ENCODE results near the gene TMEM100. TPM values are rescaled to one million over a fixed set of nuclear protein-coding genes. Genes with fewer than 3 reads are reported as not detected.

Gene TMEM100
- total RNA-seq, 1 donor from 2014 or later = 443 TPM

- Histone ChIP-seq H3K4me3 (no peak overlapping the region), H3K9me3 (no peaks in the 10 kb centered on the region), H3K36me3 (no peaks in the 10 kb centered on the region), H3K27ac (no peak overlapping the region), H3K27me3 (ENCODE audit: low read depth) (no peaks in the 10 kb centered on the region), H3K4me1 (peaks cover 21% of the 10 kb centered on the region)
- intact Hi-C loops (cut with DNase I) = no loop called here
- DNase-seq (no peak), ATAC-seq (no peak)
- TF ChIP-seq, protein P1, sequence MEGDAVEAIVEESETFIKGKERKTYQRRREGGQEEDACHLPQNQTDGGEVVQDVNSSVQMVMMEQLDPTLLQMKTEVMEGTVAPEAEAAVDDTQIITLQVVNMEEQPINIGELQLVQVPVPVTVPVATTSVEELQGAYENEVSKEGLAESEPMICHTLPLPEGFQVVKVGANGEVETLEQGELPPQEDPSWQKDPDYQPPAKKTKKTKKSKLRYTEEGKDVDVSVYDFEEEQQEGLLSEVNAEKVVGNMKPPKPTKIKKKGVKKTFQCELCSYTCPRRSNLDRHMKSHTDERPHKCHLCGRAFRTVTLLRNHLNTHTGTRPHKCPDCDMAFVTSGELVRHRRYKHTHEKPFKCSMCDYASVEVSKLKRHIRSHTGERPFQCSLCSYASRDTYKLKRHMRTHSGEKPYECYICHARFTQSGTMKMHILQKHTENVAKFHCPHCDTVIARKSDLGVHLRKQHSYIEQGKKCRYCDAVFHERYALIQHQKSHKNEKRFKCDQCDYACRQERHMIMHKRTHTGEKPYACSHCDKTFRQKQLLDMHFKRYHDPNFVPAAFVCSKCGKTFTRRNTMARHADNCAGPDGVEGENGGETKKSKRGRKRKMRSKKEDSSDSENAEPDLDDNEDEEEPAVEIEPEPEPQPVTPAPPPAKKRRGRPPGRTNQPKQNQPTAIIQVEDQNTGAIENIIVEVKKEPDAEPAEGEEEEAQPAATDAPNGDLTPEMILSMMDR (IDR thresholded peaks at IDR 0.05) = peak; percentile 65
These were observed 13.2 kb upstream of the TMEM100 start for GRCh38 chr17:55735731-55736405.

GRCh38 chr17:55734128-55734781 is 11.6 kb upstream of the TMEM100 start:
- H3K4me3 ChIP-seq = no peak overlapping the region
- no peak overlapping the region for H3K27ac ChIP-seq
- intact Hi-C loops (cut with DNase I) = no loop called here
- ATAC-seq (no peak), DNase-seq (no peak)
- H3K9me3 ChIP-seq = no peaks in the 10 kb centered on the region
- TF ChIP-seq, protein P1 (IDR thresholded peaks at IDR 0.05) = no peak
- peaks cover 21% of the 10 kb centered on the region for H3K4me1 ChIP-seq
- no peaks in the 10 kb centered on the region for H3K27me3 ChIP-seq (ENCODE audit: low read depth)
- H3K36me3 ChIP-seq = no peaks in the 10 kb centered on the region

DNA sequence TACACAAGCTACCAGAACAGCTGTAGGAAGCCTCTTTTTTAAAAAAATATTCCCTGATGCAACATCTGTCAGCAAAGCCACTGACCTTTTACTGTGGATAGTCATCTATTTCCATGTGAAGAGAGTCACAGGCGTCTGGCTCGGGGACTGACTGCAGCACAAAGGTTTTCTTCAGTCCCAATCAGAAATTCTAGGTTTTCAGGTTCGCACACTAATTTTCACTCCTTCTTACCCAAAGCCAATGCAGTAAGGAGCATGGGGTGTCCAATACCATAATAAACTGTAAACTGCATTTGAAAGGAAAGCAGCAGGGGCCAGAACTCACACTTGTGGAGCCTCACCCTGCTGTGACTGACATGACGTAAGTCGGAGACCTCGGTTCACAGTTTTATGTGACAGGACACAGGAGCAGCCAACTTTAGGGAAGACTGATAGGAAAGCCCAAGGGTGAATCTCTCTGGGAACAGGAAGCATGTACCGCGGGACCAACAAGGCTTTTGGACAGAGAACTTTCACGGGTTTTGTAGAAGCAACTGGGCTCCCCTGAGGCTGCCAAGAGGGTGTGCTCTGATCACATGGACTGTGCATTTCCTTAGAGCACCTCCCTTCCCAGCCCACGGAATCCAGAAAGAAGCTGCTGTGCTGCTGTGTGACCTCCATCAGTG is 9.1 kb upstream of the TMEM100 start:
- TF ChIP-seq, protein P1 (IDR thresholded peaks at IDR 0.05) = no peak
- intact Hi-C loops (cut with DNase I) = no loop called here

GRCh38 chr17:55730808-55731207 is 8.1 kb upstream of the TMEM100 start:
- DNase-seq (no peak), ATAC-seq (no peak)
- intact Hi-C loops (cut with DNase I) = no loop called here
- no peaks in the 10 kb centered on the region for H3K9me3 ChIP-seq
- H3K36me3 ChIP-seq = no peaks in the 10 kb centered on the region
- H3K4me3 ChIP-seq = peak overlapping the region; percentile 41
- TF ChIP-seq, protein P1 (IDR thresholded peaks at IDR 0.05) = no peak
- no peaks in the 10 kb centered on the region for H3K27me3 ChIP-seq (ENCODE audit: low read depth)
- peak overlapping the region; percentile 87 for H3K27ac ChIP-seq
- H3K4me1 ChIP-seq = peaks cover 23% of the 10 kb centered on the region

More for the DNA sequence above, 9.1 kb upstream of the TMEM100 start:
- peak; percentile 72 to 77 for ATAC-seq
- no peak for DNase-seq
- H3K9me3 ChIP-seq = no peaks in the 10 kb centered on the region
- H3K27me3 ChIP-seq (ENCODE audit: low read depth) = no peaks in the 10 kb centered on the region
- no peaks in the 10 kb centered on the region for H3K36me3 ChIP-seq
- H3K27ac ChIP-seq = peak overlapping the region; percentile 87
- H3K4me3 ChIP-seq = peak overlapping the region; percentile 41
- H3K4me1 ChIP-seq = peaks cover 21% of the 10 kb centered on the region

GRCh38 chr17:55730380-55730779 is 7.7 kb upstream of the TMEM100 start:
- H3K27ac ChIP-seq = peak overlapping the region; percentile 87
- no peaks in the 10 kb centered on the region for H3K9me3 ChIP-seq
- intact Hi-C loops (cut with DNase I) = no loop called here
- TF ChIP-seq, protein P1 (IDR thresholded peaks at IDR 0.05) = no peak
- H3K4me1 ChIP-seq = peaks cover 19% of the 10 kb centered on the region
- ATAC-seq (no peak), DNase-seq (no peak)
- no peaks in the 10 kb centered on the region for H3K36me3 ChIP-seq
- no peaks in the 10 kb centered on the region for H3K27me3 ChIP-seq (ENCODE audit: low read depth)
- H3K4me3 ChIP-seq = peak overlapping the region; percentile 41

Measured in lower lobe of right lung (tissue), 2 donors.